Measurements from ENCODE around the gene FBP2. TPM values are rescaled to one million over a fixed set of nuclear protein-coding genes. Genes with fewer than 3 reads are reported as not detected.
"Not testable (repeated sequence)": the region's sequence is repeated elsewhere in the genome, so short reads cannot be mapped to it uniquely, and the experiment has no call there.

FBP2 gene
- total and polyA plus RNA-seq, 2 of the 8 experiments (the other 6 are each of a cell fraction or from before 2014, with no cell fraction given) = not detected

DNA sequence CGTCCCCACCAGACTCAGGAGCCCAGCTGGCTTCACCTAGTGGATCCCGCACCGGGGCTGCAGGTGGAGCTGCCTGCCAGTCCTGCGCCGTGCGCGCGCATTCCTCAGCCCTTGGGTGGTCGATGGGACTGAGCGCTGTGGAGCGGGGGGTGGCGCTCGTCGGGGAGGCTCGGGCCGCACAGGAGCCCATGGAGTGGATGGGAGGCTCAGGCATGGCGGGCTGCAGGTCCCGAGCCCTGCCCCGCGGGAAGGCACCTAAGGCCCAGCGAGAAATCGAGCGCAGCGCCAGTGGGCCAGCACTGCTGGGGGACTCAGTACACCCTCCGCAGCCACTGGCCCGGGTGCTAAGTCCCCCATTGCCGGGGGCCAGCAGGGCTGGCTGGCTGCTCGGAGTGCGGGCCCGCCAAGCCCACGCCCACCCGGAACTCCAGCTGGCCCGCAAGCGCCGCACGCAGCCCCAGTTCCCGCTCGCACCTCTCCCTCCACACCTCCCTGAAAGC, 2.5 kb downstream of the FBP2 start:
- H4K91ac ChIP-seq (replicated peaks; ENCODE audit: insufficient read length, low read length); H3K23me2 ChIP-seq (ENCODE audit: low read depth, low read length); FAIRE-seq; H2AFZ ChIP-seq (ENCODE audit: low read length); H3K9ac ChIP-seq (replicated peaks in 1 of 4; ENCODE audit: extremely low read depth in 1 of 4, low read depth in 3 of 4, low read length in 3 of 4); H2BK5ac ChIP-seq (ENCODE audit: low read depth, low read length); H3K23ac ChIP-seq (ENCODE audit: insufficient read length); H3K27me3 ChIP-seq (replicated peaks in 1 of 4; ENCODE audit: control insufficient read depth in 3 of 4, extremely low read depth in 1 of 4, insufficient read depth in 3 of 4, low read length in 3 of 4); H3K4ac ChIP-seq (replicated peaks; ENCODE audit: insufficient read length, low read depth, low read length); CTCF ChIA-PET (ENCODE audit: partially characterized antibody); H2BK15ac ChIP-seq (ENCODE audit: low read length); H3K4me3 ChIP-seq (ENCODE audit: extremely low read depth in 1 of 4, insufficient read depth in 2 of 4, low read depth in 3 of 4, low read length in 4 of 4); H3K9me3 ChIP-seq (ENCODE audit: insufficient read depth in 2 of 2, low read depth in 1 of 2, low read length in 1 of 2); H3K4me1 ChIP-seq (replicated peaks in 1 of 4; ENCODE audit: control insufficient read depth in 3 of 4, insufficient read depth in 4 of 4, low read length in 3 of 4); H3K79me2 ChIP-seq (ENCODE audit: control insufficient read depth in 1 of 2, insufficient read depth in 2 of 2, low read length in 2 of 2); H2BK12ac ChIP-seq (ENCODE audit: low read depth, low read length); H2AK5ac ChIP-seq (ENCODE audit: low read depth, low read length); H4K8ac ChIP-seq (ENCODE audit: extremely low read depth, insufficient read depth, low read length); DNase-seq (ENCODE audit: low read depth in 1 of 2, low spot score in 2 of 2); H4K5ac ChIP-seq (ENCODE audit: insufficient read length, low read depth, low read length); H3K18ac ChIP-seq (ENCODE audit: extremely low read depth, low read length); H3K79me1 ChIP-seq (ENCODE audit: low read depth, low read length); H4K20me1 ChIP-seq (replicated peaks in 1 of 2; ENCODE audit: control insufficient read depth in 1 of 2, insufficient read depth in 2 of 2, low read length in 2 of 2); H2BK120ac ChIP-seq (replicated peaks; ENCODE audit: low read depth, low read length); H3K4me2 ChIP-seq (ENCODE audit: insufficient read depth in 1 of 2, low read depth in 2 of 2, low read length in 2 of 2); H3K14ac ChIP-seq (ENCODE audit: insufficient read length); H3K27ac ChIP-seq (ENCODE audit: low read depth, low read length); H3K56ac ChIP-seq (replicated peaks; ENCODE audit: insufficient read length, low read depth, low read length); H2BK20ac ChIP-seq (ENCODE audit: low read length); H3K36me3 ChIP-seq (ENCODE audit: control insufficient read depth in 2 of 4, insufficient read depth in 4 of 4, low read length in 3 of 4): not testable (repeated sequence)
- WGBS, 2 experiments (ENCODE audit: extremely low coverage in 1 of 2, insufficient coverage in 1 of 2, insufficient read length in 1 of 2, insufficient replicate concordance in 2 of 2, low coverage in 1 of 2, low lambda C conversion rate in 2 of 2, missing lambda C conversion rate in 1 of 2) = 91% methylated on average over 8 of the region's 38 CpGs; no CpG with 5 or more reads in 1 of the 2 experiments
- POLR2A ChIA-PET (ENCODE audit: partially characterized antibody) = interaction anchor here (0.8 kb wide), 1 partner anchor 36 kb away, joined by 3 read pairs; the partner anchor contains the start of gene PCAT7

Measured in H1 (cell line).